Transverse colon (tissue), 4 donors: Measurements from ENCODE around the gene IFNG-AS1. TPM values are rescaled to one million over a fixed set of nuclear protein-coding genes. Genes with fewer than 3 reads are reported as not detected.

Experiments used
- DNase-seq: peaks from one replicate; pipeline ENCODE4 v3.0.0-alpha.2; 2019
- H3K27ac ChIP-seq, 4 donors: fragments of 200-600 bp; sonication (generic); 2 replicates each; pipeline ENCODE4 v1.5.1; 2016 to 2018; ENCODE audit warnings: inconsistent platforms in 4 of 4
- H3K27me3 ChIP-seq: fragments of 200-600 bp; sonication (generic); 2 replicates; pipeline ENCODE4 v1.5.1; 2017; ENCODE audit warnings: inconsistent platforms
- H3K36me3 ChIP-seq, 4 donors: fragments of 200-600 bp; sonication (generic); 2 replicates each; pipeline ENCODE4 v1.5.1; 2017 to 2019; ENCODE audit warnings: inconsistent platforms in 4 of 4
- H3K4me1 ChIP-seq, 4 donors: fragments of 200-600 bp; sonication (generic); 2 replicates each; pipeline ENCODE4 v1.5.1; 2017 to 2020; ENCODE audit warnings: inconsistent platforms in 4 of 4
- H3K4me3 ChIP-seq, 4 donors: fragments of 200-600 bp; sonication (generic); 1 replicate in 1 of 4; 2 replicates in 3 of 4; pipeline versions ENCODE4 v1.5.1 to v1.6.1; 2017 to 2019; ENCODE audit warnings: inconsistent platforms in 4 of 4
- H3K9me3 ChIP-seq, 2 donors: fragments of 200-600 bp; sonication (generic); 2 replicates each; pipeline ENCODE4 v1.5.1; 2017 to 2019; ENCODE audit warnings: inconsistent platforms in 2 of 2
- CTCF ChIP-seq, 5 experiments: fragments of 200-600 bp in 3 of 5; fragments of 450-650 bp in 2 of 5; sonication (generic) in 3 of 5; IDR thresholded peaks; 1 replicate in 2 of 5; 2 replicates in 3 of 5; pipeline ENCODE4 v1.5.1; 2016 to 2017; ENCODE audit warnings: antibody characterized with exemption in 5 of 5, inconsistent platforms in 3 of 5, mild to moderate bottlenecking in 2 of 5, moderate library complexity in 1 of 5
- EP300 ChIP-seq: sonication (generic); formaldehyde crosslinking; IDR thresholded peaks from one replicate; pipeline ENCODE4 v1.6.1; 2017; ENCODE audit warnings: antibody characterized with exemption, low read depth
- POLR2A ChIP-seq: fragments of 450-650 bp; IDR thresholded peaks from one replicate; pipeline ENCODE4 v1.6.1; 2016; ENCODE audit warnings: antibody characterized with exemption, mild to moderate bottlenecking, moderate library complexity
- POLR2AphosphoS5 ChIP-seq, 3 donors: sonication (generic); formaldehyde crosslinking; IDR thresholded peaks; one replicate each; pipeline ENCODE4 v1.6.1; 2016; ENCODE audit warnings: antibody characterized with exemption in 3 of 3
- WGBS, 2 donors: methylation state at CpG; one replicate each; pipeline ENCODE4 v1.1.5; 2018; ENCODE audit warnings: low coverage in 1 of 2; 5-methylcytosine and 5-hydroxymethylcytosine counted together
- in situ Hi-C, 4 donors: fragments of 200-750 bp; cut with MboI; loops; one replicate each; pipeline versions ENCODE4 v1.15.0 to v1.15.1; 2017; ENCODE audit warnings: low sequenced_read_pairs in 3 of 4, low pct_ligation_motif_present in 1 of 4, low pct_unique_long_range_greater_than_20kb in 1 of 4
- intact Hi-C: fragments of 100-400 bp; cut with DNase I; formaldehyde crosslinking; loops from one replicate; pipeline ENCODE4 v1.15.1; 2023; ENCODE audit warnings: low total_unique reads
- total RNA-seq, 4 donors: library from RNA; depleted of rRNA; stranded (reverse); fragments of >200 nt; gene quantifications; one replicate each; pipeline ENCODE4 v1.1.0, GENCODE V29; 2016

The IFNG-AS1 gene
- total RNA-seq, 4 donors from 2014 or later: 0.68 to 7.1 TPM; not detected in 2

- no peaks in the 10 kb centered on the region for H3K36me3 ChIP-seq
- no peak overlapping the region for H3K27ac ChIP-seq
- no peak overlapping the region for H3K4me3 ChIP-seq
- DNase-seq: no peak
- in situ Hi-C loops (no loop called here), intact Hi-C loops (no loop called here)
- H3K9me3 ChIP-seq: no peaks in the 10 kb centered on the region
- TF ChIP-seq POLR2AphosphoS5 (IDR thresholded peaks at IDR 0.05): no peak
- no peak for TF ChIP-seq POLR2A
- TF ChIP-seq CTCF (IDR thresholded peaks at IDR 0.05): no peak
- TF ChIP-seq EP300: no peak
- no peaks in the 10 kb centered on the region for H3K4me1 ChIP-seq
- no peaks in the 10 kb centered on the region for H3K27me3 ChIP-seq
These were observed 18.2 kb downstream of the IFNG-AS1 start for GRCh38 chr12:68007466-68007865.

- intact Hi-C loops (no loop called here), in situ Hi-C loops (no loop called here)
- TF ChIP-seq POLR2AphosphoS5 (IDR thresholded peaks at IDR 0.05) (no peak), CTCF (IDR thresholded peaks at IDR 0.05) (no peak), POLR2A (no peak), EP300 (no peak)
- Histone ChIP-seq H3K27me3 (no peaks in the 10 kb centered on the region), H3K27ac (no peak overlapping the region), H3K9me3 (no peaks in the 10 kb centered on the region), H3K36me3 (no peaks in the 10 kb centered on the region), H3K4me1 (no peaks in the 10 kb centered on the region), H3K4me3 (no peak overlapping the region)
- WGBS, 2 donors: 80% methylated on average over 4 to 6 of the region's 6 CpGs
- DNase-seq: no peak
These were observed 22.1 kb downstream of the IFNG-AS1 start for GRCh38 chr12:68011206-68011881.

GRCh38 chr12:68011882-68012207, 22.6 kb downstream of the IFNG-AS1 start:
- no peak for TF ChIP-seq POLR2A
- TF ChIP-seq CTCF (IDR thresholded peaks at IDR 0.05): no peak
- TF ChIP-seq POLR2AphosphoS5 (IDR thresholded peaks at IDR 0.05): no peak
- no peak for TF ChIP-seq EP300
- no peak for DNase-seq
- Histone ChIP-seq H3K9me3 (no peaks in the 10 kb centered on the region), H3K27me3 (no peaks in the 10 kb centered on the region), H3K4me3 (no peak overlapping the region), H3K36me3 (no peaks in the 10 kb centered on the region), H3K4me1 (no peaks in the 10 kb centered on the region), H3K27ac (no peak overlapping the region)
- 84 to 100% methylated on average over 2 of the region's 2 CpGs for WGBS, 2 donors
- intact Hi-C loops (no loop called here), in situ Hi-C loops (no loop called here)

- TF ChIP-seq POLR2A (no peak), POLR2AphosphoS5 (IDR thresholded peaks at IDR 0.05) (no peak), EP300 (no peak), CTCF (IDR thresholded peaks at IDR 0.05) (no peak)
- H3K4me3 ChIP-seq: no peak overlapping the region
- DNase-seq: no peak
- intact Hi-C loops: no loop called here
- no peaks in the 10 kb centered on the region for H3K27me3 ChIP-seq
- H3K27ac ChIP-seq: no peak overlapping the region
- WGBS, 2 donors: 83 to 84% methylated on average over 2 of the region's 2 CpGs
- H3K9me3 ChIP-seq: no peaks in the 10 kb centered on the region
- in situ Hi-C loops: no loop called here
- H3K4me1 ChIP-seq: no peaks in the 10 kb centered on the region
- no peaks in the 10 kb centered on the region for H3K36me3 ChIP-seq
These were observed 23.5 kb downstream of the IFNG-AS1 start for GRCh38 chr12:68012712-68013111.
